DOHH2 (cell line): ENCODE results near the gene SLC35G2.

Experiments used
- H3F3A ChIP-seq: fragments of 200-600 bp; sonication (generic), shearing (Covaris generic); 2 replicates; pipeline ENCODE4 v1.6.0; 2016; ENCODE audit warnings: antibody characterized with exemption, mild to moderate bottlenecking; ENCODE audit not compliant: control insufficient read depth, insufficient read depth
- H3K27ac ChIP-seq: fragments of 200-600 bp; sonication (generic); 2 replicates; pipeline ENCODE4 v1.5.1; 2014; ENCODE audit warnings: low read depth, mild to moderate bottlenecking, low read length, moderate library complexity
- H3K27me3 ChIP-seq: fragments of 200-600 bp; sonication (generic); 2 replicates; pipeline ENCODE4 v1.6.1; 2014; ENCODE audit warnings: mild to moderate bottlenecking, low read length, mixed read lengths; ENCODE audit not compliant: control insufficient read depth
- H3K36me3 ChIP-seq: fragments of 200-600 bp; sonication (generic); 2 replicates; pipeline ENCODE4 v1.6.1; 2014; ENCODE audit warnings: mild to moderate bottlenecking, low read length, moderate library complexity, mixed read lengths; ENCODE audit not compliant: control insufficient read depth
- H3K4me1 ChIP-seq: fragments of 200-600 bp; sonication (generic); 2 replicates; pipeline ENCODE4 v1.6.1; 2014; ENCODE audit warnings: mild to moderate bottlenecking, low read length, mixed read lengths; ENCODE audit not compliant: control insufficient read depth
- H3K4me2 ChIP-seq: fragments of 200-600 bp; sonication (generic); 2 replicates; pipeline ENCODE4 v1.6.0; 2014; ENCODE audit warnings: mild to moderate bottlenecking, low read length, moderate library complexity
- H3K4me3 ChIP-seq: fragments of 200-600 bp; sonication (generic); 2 replicates; pipeline ENCODE4 v1.5.1; 2014; ENCODE audit warnings: mild to moderate bottlenecking, low read length, mixed read lengths
- H3K79me2 ChIP-seq: fragments of 200-600 bp; sonication (generic); 2 replicates; pipeline ENCODE4 v1.6.1; 2014; ENCODE audit warnings: mild to moderate bottlenecking, low read length, mixed read lengths; ENCODE audit not compliant: control insufficient read depth
- H3K9me2 ChIP-seq: fragments of 200-600 bp; sonication (generic); replicated peaks from 2 replicates; pipeline ENCODE4 v1.6.1; 2014; ENCODE audit warnings: mild to moderate bottlenecking, low read length, mixed read lengths; ENCODE audit not compliant: control insufficient read depth
- H3K9me3 ChIP-seq: fragments of 200-600 bp; sonication (generic); 2 replicates; pipeline ENCODE4 v1.6.1; 2014; ENCODE audit warnings: antibody characterized with exemption, low read length, mixed read lengths; ENCODE audit not compliant: control insufficient read depth, insufficient read depth
- H4K20me1 ChIP-seq: fragments of 200-600 bp; sonication (generic); 2 replicates; pipeline ENCODE4 v1.6.0; 2014; ENCODE audit warnings: low read depth, mild to moderate bottlenecking, antibody characterized with exemption, low read length, moderate library complexity; ENCODE audit not compliant: control insufficient read depth, insufficient read depth
- CTCF ChIP-seq: fragments of 200-600 bp; sonication (generic); IDR thresholded peaks from one replicate; pipeline ENCODE4 v1.5.1; 2014; ENCODE audit warnings: antibody characterized with exemption, mild to moderate bottlenecking, low read depth, low read length; ENCODE audit not compliant: poor library complexity, severe bottlenecking
- EZH2phosphoT487 ChIP-seq: fragments of 200-600 bp; sonication (generic); IDR thresholded peaks from 2 replicates; pipeline ENCODE4 v1.6.1; 2017; ENCODE audit warnings: borderline replicate concordance, mild to moderate bottlenecking, antibody characterized with exemption, low read length, moderate library complexity, mixed read lengths

SLC35G2 gene

GRCh38 chr3:136788154-136788553, 30.8 kb upstream of the SLC35G2 start:
- TF ChIP-seq EZH2phosphoT487: no peak
- no peak for TF ChIP-seq CTCF
- H4K20me1 ChIP-seq: no peaks in the 10 kb centered on the region
- no peaks in the 10 kb centered on the region for H3K36me3 ChIP-seq
- H3K27me3 ChIP-seq: no peaks in the 10 kb centered on the region
- no peak overlapping the region for H3K4me2 ChIP-seq
- no peaks in the 10 kb centered on the region for H3K9me3 ChIP-seq
- no peaks in the 10 kb centered on the region for H3K79me2 ChIP-seq
- H3K9me2 ChIP-seq: no peaks in the 10 kb centered on the region
- H3F3A ChIP-seq: no peaks in the 10 kb centered on the region
- H3K4me1 ChIP-seq: peaks cover 21% of the 10 kb centered on the region
- H3K27ac ChIP-seq: no peak overlapping the region
- no peak overlapping the region for H3K4me3 ChIP-seq

GRCh38 chr3:136789976-136790375, 28.9 kb upstream of the SLC35G2 start:
- Histone ChIP-seq H3F3A (no peaks in the 10 kb centered on the region), H3K4me2 (no peak overlapping the region), H3K36me3 (no peaks in the 10 kb centered on the region), H3K4me1 (peaks cover 39% of the 10 kb centered on the region), H3K9me2 (no peaks in the 10 kb centered on the region), H3K27ac (no peak overlapping the region), H3K79me2 (no peaks in the 10 kb centered on the region), H3K27me3 (no peaks in the 10 kb centered on the region), H4K20me1 (no peaks in the 10 kb centered on the region), H3K4me3 (no peak overlapping the region), H3K9me3 (no peaks in the 10 kb centered on the region)
- no peak for TF ChIP-seq EZH2phosphoT487
- no peak for TF ChIP-seq CTCF

DNA sequence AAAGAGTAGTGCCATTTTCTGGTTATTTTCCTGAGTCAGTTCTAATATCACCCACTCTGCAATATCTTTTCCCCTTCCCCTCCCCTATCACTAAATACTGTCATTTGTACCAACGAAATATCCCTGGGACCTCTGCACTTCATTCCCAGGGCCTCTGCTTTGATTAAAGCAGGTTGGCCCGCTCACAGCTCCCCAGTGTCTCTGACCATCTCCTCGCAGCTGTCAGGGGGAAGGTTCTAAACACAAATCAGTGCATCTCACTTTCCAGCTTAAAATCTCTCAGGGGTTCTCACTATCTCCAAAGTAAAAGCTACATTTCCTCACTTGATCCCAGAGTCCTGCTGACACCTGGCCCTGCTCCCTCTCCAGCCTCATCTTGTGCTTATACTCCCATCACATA, 28.1 kb upstream of the SLC35G2 start:
- Histone ChIP-seq H3K9me2 (no peaks in the 10 kb centered on the region), H3K27ac (no peak overlapping the region), H3F3A (no peaks in the 10 kb centered on the region), H3K9me3 (no peaks in the 10 kb centered on the region), H3K4me2 (no peak overlapping the region), H4K20me1 (no peaks in the 10 kb centered on the region), H3K4me1 (peaks cover 39% of the 10 kb centered on the region), H3K36me3 (no peaks in the 10 kb centered on the region), H3K4me3 (no peak overlapping the region), H3K27me3 (no peaks in the 10 kb centered on the region), H3K79me2 (no peaks in the 10 kb centered on the region)
- TF ChIP-seq CTCF (no peak), EZH2phosphoT487 (no peak)
